Activated CD4-positive, alpha-beta T cell treated with anti-CD3 and anti-CD28 coated beads, Interleukin-10, Interleukin-2, amounts not matched to agents 100 ng/mL and 50 ng/mL, durations not matched to agents 16 hours and 8 hours (primary cell): ENCODE results near the gene EME1.
"Not testable (repeated sequence)": the region's sequence is repeated elsewhere in the genome, so short reads cannot be mapped to it uniquely, and the experiment has no call there.

Experiments
- DNase-seq: peaks from one replicate; pipeline ENCODE4 v3.0.0-alpha.2; 2020

Gene EME1

GRCh38 chr17:50372758-50373556 lies at the start of gene EME1, which contains the start of gene MRPL27:
TSS of gene EME1 (plus strand) at chr17:50373229. CDS start at chr17:50375209, 1,980 bp downstream.
TSS of gene MRPL27 (minus strand) at chr17:50373184. CDS start at chr17:50373170, 14 bp downstream.
- peak; percentile 94 for DNase-seq

GRCh38 chr17:50325906-50326305 lies 47.1 kb upstream of the EME1 start:
- no peak for DNase-seq

GRCh38 chr17:50326831-50327364 lies 46.1 kb upstream of the EME1 start:
- DNase-seq: peak; percentile 28

- no peak for DNase-seq
Observed at GRCh38 chr17:50328363-50329325, 44.4 kb upstream of the EME1 start.

- no peak for DNase-seq
Observed at GRCh38 chr17:50329716-50330115, 43.3 kb upstream of the EME1 start.

- no peak for DNase-seq
Observed at GRCh38 chr17:50330151-50330775, 42.8 kb upstream of the EME1 start.

GRCh38 chr17:50331085-50331791 lies 41.8 kb upstream of the EME1 start:
- DNase-seq: peak; percentile 50

- DNase-seq: no peak
Observed at GRCh38 chr17:50332196-50332595, 40.8 kb upstream of the EME1 start.

- not testable (repeated sequence) for DNase-seq
Observed at GRCh38 chr17:50333291-50334057, 39.6 kb upstream of the EME1 start.

GRCh38 chr17:50337956-50338355 lies 35.1 kb upstream of the EME1 start:
- DNase-seq: no peak

- DNase-seq: no peak
Observed at GRCh38 chr17:50338645-50339044, 34.4 kb upstream of the EME1 start.

- DNase-seq: no peak
Observed at GRCh38 chr17:50339381-50339780, 33.6 kb upstream of the EME1 start.

GRCh38 chr17:50344731-50345365 lies 28.2 kb upstream of the EME1 start:
- no peak for DNase-seq

GRCh38 chr17:50345432-50346312 lies 27.4 kb upstream of the EME1 start, which contains the start of gene XYLT2:
TSS of gene XYLT2 (plus strand) at chr17:50346126. CDS start at chr17:50346141, 15 bp downstream.
- DNase-seq: peak; percentile 94

GRCh38 chr17:50346313-50347116 lies 26.5 kb upstream of the EME1 start:
- DNase-seq: peak; percentile 54

GRCh38 chr17:50347117-50347893 lies 25.7 kb upstream of the EME1 start:
- no peak for DNase-seq

- DNase-seq: no peak
Observed at GRCh38 chr17:50347894-50348291, 25.1 kb upstream of the EME1 start.
